Duodenal mucosa (tissue), 2 donors: ENCODE measurements around the gene USP11.

Experiments used
- H3K27ac ChIP-seq: one replicate; pipeline ENCODE4 v1.7.0; 2013; ENCODE audit warnings: low read depth, low read length
- H3K27me3 ChIP-seq, 2 donors: one replicate each; pipeline ENCODE4 v1.7.0; 2013; ENCODE audit warnings: low read length in 2 of 2, control low read depth in 1 of 2; ENCODE audit not compliant: insufficient read depth in 2 of 2, control insufficient read depth in 1 of 2
- H3K36me3 ChIP-seq, 2 donors: one replicate each; pipeline ENCODE4 v1.7.0; 2013; ENCODE audit warnings: low read length in 2 of 2, control low read depth in 1 of 2; ENCODE audit not compliant: insufficient read depth in 2 of 2, control insufficient read depth in 1 of 2
- H3K4me1 ChIP-seq, 2 donors: one replicate each; pipeline ENCODE4 v1.7.0; 2013; ENCODE audit warnings: low read length in 2 of 2, control low read depth in 1 of 2; ENCODE audit not compliant: insufficient read depth in 2 of 2, control insufficient read depth in 1 of 2
- H3K4me3 ChIP-seq, 2 donors: one replicate each; pipeline ENCODE4 v1.7.0; 2013; ENCODE audit warnings: low read length in 2 of 2, low read depth in 1 of 2
- H3K9ac ChIP-seq, 2 donors: one replicate each; pipeline ENCODE4 v1.7.0; 2013; ENCODE audit warnings: low read length in 2 of 2, low read depth in 1 of 2
- H3K9me3 ChIP-seq, 2 donors: one replicate each; pipeline ENCODE4 v1.7.0; 2013; ENCODE audit warnings: low read length in 2 of 2, control low read depth in 1 of 2; ENCODE audit not compliant: control insufficient read depth in 1 of 2

The USP11 gene

GRCh38 chrX:47223476-47224250 lies 9.1 kb upstream of the USP11 start:
- no peak overlapping the region for H3K9ac ChIP-seq
- H3K27ac ChIP-seq: no peak overlapping the region
- H3K36me3 ChIP-seq: peaks cover 20 to 53% of the 10 kb centered on the region in 2 donors
- H3K27me3 ChIP-seq: no peaks in the 10 kb centered on the region
- no peaks in the 10 kb centered on the region for H3K9me3 ChIP-seq
- no peak overlapping the region for H3K4me3 ChIP-seq
- H3K4me1 ChIP-seq: peaks cover 13 to 18% of the 10 kb centered on the region in 2 donors

- Histone ChIP-seq H3K36me3 (peaks cover 20 to 60% of the 10 kb centered on the region in 2 donors), H3K4me3 (no peak overlapping the region), H3K27me3 (no peaks in the 10 kb centered on the region), H3K4me1 (peaks cover 13 to 18% of the 10 kb centered on the region in 2 donors), H3K9ac (no peak overlapping the region), H3K9me3 (no peaks in the 10 kb centered on the region), H3K27ac (no peak overlapping the region)
Measured at GRCh38 chrX:47224266-47224895, 8.4 kb upstream of the USP11 start.

GRCh38 chrX:47224896-47225290 lies 7.9 kb upstream of the USP11 start:
- Histone ChIP-seq H3K27me3 (no peaks in the 10 kb centered on the region), H3K36me3 (peaks cover 20 to 63% of the 10 kb centered on the region in 2 donors), H3K4me3 (no peak overlapping the region)

GRCh38 chrX:47226071-47226470 lies 6.7 kb upstream of the USP11 start:
- Histone ChIP-seq H3K4me1 (peaks cover under 1% of the 10 kb centered on the region in 2 donors), H3K4me3 (no peak overlapping the region), H3K27ac (no peak overlapping the region), H3K9ac (no peak overlapping the region), H3K27me3 (no peaks in the 10 kb centered on the region), H3K9me3 (no peaks in the 10 kb centered on the region), H3K36me3 (peaks cover 20 to 63% of the 10 kb centered on the region in 2 donors)

More at GRCh38 chrX:47224896-47225290, 7.9 kb upstream of the USP11 start:
- Histone ChIP-seq H3K4me1 (peaks cover 12 to 13% of the 10 kb centered on the region in 2 donors), H3K9ac (no peak overlapping the region), H3K27ac (no peak overlapping the region), H3K9me3 (no peaks in the 10 kb centered on the region)

- no peaks in the 10 kb centered on the region for H3K4me1 ChIP-seq
- H3K9ac ChIP-seq: no peak overlapping the region
- peaks cover 20 to 63% of the 10 kb centered on the region in 2 donors for H3K36me3 ChIP-seq
- no peaks in the 10 kb centered on the region for H3K27me3 ChIP-seq
- no peaks in the 10 kb centered on the region for H3K9me3 ChIP-seq
- no peak overlapping the region for H3K4me3 ChIP-seq
- no peak overlapping the region for H3K27ac ChIP-seq
Measured at GRCh38 chrX:47226531-47227333, 6.1 kb upstream of the USP11 start.

- Histone ChIP-seq H3K4me3 (no peak overlapping the region), H3K36me3 (peaks cover 20 to 63% of the 10 kb centered on the region in 2 donors), H3K4me1 (peaks cover 0 to under 1% of the 10 kb centered on the region in 2 donors), H3K27me3 (no peaks in the 10 kb centered on the region), H3K9ac (no peak overlapping the region), H3K9me3 (no peaks in the 10 kb centered on the region), H3K27ac (no peak overlapping the region)
Measured at GRCh38 chrX:47227334-47227583, 5.5 kb upstream of the USP11 start.

GRCh38 chrX:47228550-47229270 lies 4.1 kb upstream of the USP11 start:
- Histone ChIP-seq H3K4me3 (no peak overlapping the region), H3K36me3 (peaks cover 14 to 53% of the 10 kb centered on the region in 2 donors), H3K4me1 (peaks cover 0 to 5% of the 10 kb centered on the region in 2 donors), H3K27ac (no peak overlapping the region), H3K9ac (no peak overlapping the region), H3K27me3 (no peaks in the 10 kb centered on the region), H3K9me3 (no peaks in the 10 kb centered on the region)

- Histone ChIP-seq H3K27me3 (no peaks in the 10 kb centered on the region), H3K9ac (no peak overlapping the region), H3K27ac (no peak overlapping the region), H3K9me3 (no peaks in the 10 kb centered on the region), H3K4me1 (peaks cover 0 to 5% of the 10 kb centered on the region in 2 donors), H3K36me3 (peaks cover 14 to 46% of the 10 kb centered on the region in 2 donors), H3K4me3 (no peak overlapping the region)
Measured at GRCh38 chrX:47229427-47229826, 3.4 kb upstream of the USP11 start.

GRCh38 chrX:47230136-47230868 lies 2.5 kb upstream of the USP11 start:
- no peaks in the 10 kb centered on the region for H3K27me3 ChIP-seq
- H3K9ac ChIP-seq: no peak overlapping the region
- H3K9me3 ChIP-seq: no peaks in the 10 kb centered on the region
- peaks cover 7 to 37% of the 10 kb centered on the region in 2 donors for H3K36me3 ChIP-seq
- H3K27ac ChIP-seq: no peak overlapping the region
- no peak overlapping the region for H3K4me3 ChIP-seq
- H3K4me1 ChIP-seq: peaks cover 0 to 5% of the 10 kb centered on the region in 2 donors
